ENCODE measurements around the gene ARRB1.

GRCh38 chr11:75308116-75308515 lies 43.3 kb downstream of the ARRB1 start:
- TF ChIP-seq, protein P1, sequence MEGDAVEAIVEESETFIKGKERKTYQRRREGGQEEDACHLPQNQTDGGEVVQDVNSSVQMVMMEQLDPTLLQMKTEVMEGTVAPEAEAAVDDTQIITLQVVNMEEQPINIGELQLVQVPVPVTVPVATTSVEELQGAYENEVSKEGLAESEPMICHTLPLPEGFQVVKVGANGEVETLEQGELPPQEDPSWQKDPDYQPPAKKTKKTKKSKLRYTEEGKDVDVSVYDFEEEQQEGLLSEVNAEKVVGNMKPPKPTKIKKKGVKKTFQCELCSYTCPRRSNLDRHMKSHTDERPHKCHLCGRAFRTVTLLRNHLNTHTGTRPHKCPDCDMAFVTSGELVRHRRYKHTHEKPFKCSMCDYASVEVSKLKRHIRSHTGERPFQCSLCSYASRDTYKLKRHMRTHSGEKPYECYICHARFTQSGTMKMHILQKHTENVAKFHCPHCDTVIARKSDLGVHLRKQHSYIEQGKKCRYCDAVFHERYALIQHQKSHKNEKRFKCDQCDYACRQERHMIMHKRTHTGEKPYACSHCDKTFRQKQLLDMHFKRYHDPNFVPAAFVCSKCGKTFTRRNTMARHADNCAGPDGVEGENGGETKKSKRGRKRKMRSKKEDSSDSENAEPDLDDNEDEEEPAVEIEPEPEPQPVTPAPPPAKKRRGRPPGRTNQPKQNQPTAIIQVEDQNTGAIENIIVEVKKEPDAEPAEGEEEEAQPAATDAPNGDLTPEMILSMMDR (IDR thresholded peaks at IDR 0.05): no peak
- no peak for TF ChIP-seq POLR2A (IDR thresholded peaks at IDR 0.05)
